ENCODE measurements around the gene SUCLG2. TPM values are rescaled to one million over a fixed set of nuclear protein-coding genes. Genes with fewer than 3 reads are reported as not detected.

The SUCLG2 gene
- total RNA-seq, 2 experiments from 2014 or later = 53.3 to 57.8 TPM

GRCh38 chr3:67384016-67384415, 270.4 kb downstream of the SUCLG2 start:
- Mint-ChIP-seq H3K9me3 (peaks cover 11% of the 10 kb centered on the region), H3K36me3 (peaks cover 24% of the 10 kb centered on the region), H3K27me3 (no peaks in the 10 kb centered on the region), H3K27ac (no peak overlapping the region), H3K4me1 (ENCODE audit: low read depth) (peaks cover 12% of the 10 kb centered on the region), H3K4me3 (no peak overlapping the region)
- ChIA-PET CTCF (interaction anchor here (0.5 to 6.2 kb wide), 9 partner anchors 22 to 1509 kb away, joined by 3 to 72 read pairs (median 5); no protein-coding TSS in a partner anchor), POLR2A (no interaction called here)
- intact Hi-C loops (cut with micrococcal nuclease) = loop anchor here (10.0 kb wide), 1 partner anchor 271 kb away; the partner anchor contains the start of gene SUCLG2
- no peak for DNase-seq

DNA sequence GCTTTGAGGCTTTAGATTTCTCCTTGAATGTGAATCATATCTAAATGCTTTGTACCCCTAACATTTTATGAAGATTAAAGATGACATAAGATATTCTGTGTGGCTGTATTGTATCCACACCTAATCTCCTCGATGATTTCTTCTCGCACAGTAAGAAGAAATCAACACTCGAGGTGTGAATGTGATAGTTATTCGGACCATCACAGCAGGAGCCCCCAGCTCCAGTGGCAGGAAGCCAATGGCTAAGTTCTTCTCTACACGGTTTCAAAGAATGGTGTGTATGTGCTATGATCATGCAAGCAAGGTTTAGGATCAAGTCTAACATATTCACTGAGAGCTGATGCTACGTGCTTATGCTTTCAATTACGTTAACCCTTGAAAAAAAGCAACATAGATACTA, 271.0 kb downstream of the SUCLG2 start:
- H3K4me1 Mint-ChIP-seq (ENCODE audit: low read depth) = peaks cover 7% of the 10 kb centered on the region
- H3K4me3 Mint-ChIP-seq = no peak overlapping the region
- no peaks in the 10 kb centered on the region for H3K27me3 Mint-ChIP-seq
- peaks cover 11% of the 10 kb centered on the region for H3K9me3 Mint-ChIP-seq
- peaks cover 19% of the 10 kb centered on the region for H3K36me3 Mint-ChIP-seq
- POLR2A ChIA-PET = no interaction called here
- H3K27ac Mint-ChIP-seq = no peak overlapping the region
- CTCF ChIA-PET = interaction anchor here (1.1 to 6.2 kb wide), 9 partner anchors 13 to 1493 kb away, joined by 3 to 72 read pairs (median 6); no protein-coding TSS in a partner anchor
- no peak for DNase-seq
- intact Hi-C loops (cut with micrococcal nuclease) = loop anchor here (10.0 kb wide), 1 partner anchor 271 kb away; the partner anchor contains the start of gene SUCLG2

DNA sequence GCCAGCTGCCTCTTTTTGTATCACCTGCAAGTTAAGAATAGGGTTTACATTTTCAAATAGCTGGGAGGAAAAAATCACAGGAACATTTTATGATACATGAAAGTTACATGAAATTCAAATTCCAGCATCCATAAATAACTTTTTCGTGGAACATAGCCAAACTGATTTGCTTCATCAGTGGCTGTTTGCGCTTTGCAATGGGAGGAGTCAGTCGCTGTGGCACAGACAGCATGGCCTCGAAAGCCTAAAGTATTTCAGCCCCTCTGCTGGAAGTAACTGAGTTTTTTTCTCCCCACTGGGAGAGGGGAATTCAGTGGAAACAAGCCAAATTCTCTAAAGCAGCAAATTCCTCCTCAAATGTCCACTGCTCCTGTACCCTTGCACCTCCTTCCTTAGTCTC, 271.9 kb downstream of the SUCLG2 start:
- Mint-ChIP-seq H3K27me3 (no peaks in the 10 kb centered on the region), H3K9me3 (peaks cover 11% of the 10 kb centered on the region), H3K36me3 (peaks cover 16% of the 10 kb centered on the region), H3K4me3 (no peak overlapping the region), H3K27ac (no peak overlapping the region), H3K4me1 (ENCODE audit: low read depth) (peaks cover 9% of the 10 kb centered on the region)
- POLR2A ChIA-PET = no interaction called here
- CTCF ChIA-PET = interaction anchor here (1.1 to 6.2 kb wide), 7 partner anchors 14 to 1494 kb away, joined by 3 to 72 read pairs (median 9); no protein-coding TSS in a partner anchor
- no peak for DNase-seq
- intact Hi-C loops (cut with micrococcal nuclease) = loop anchor here (10.0 kb wide), 1 partner anchor 272 kb away; the partner anchor contains the start of gene SUCLG2

- Mint-ChIP-seq H3K27me3 (no peaks in the 10 kb centered on the region), H3K4me3 (no peak overlapping the region), H3K9me3 (peaks cover 9% of the 10 kb centered on the region), H3K36me3 (peaks cover 19% of the 10 kb centered on the region), H3K4me1 (ENCODE audit: low read depth) (peaks cover 8% of the 10 kb centered on the region), H3K27ac (no peak overlapping the region)
- DNase-seq = no peak
- intact Hi-C loops (cut with micrococcal nuclease) = loop anchor here (1.0 to 10.0 kb wide), 2 partner anchors 273 to 409 kb away; partner anchors contain the start of gene SUCLG2
- POLR2A ChIA-PET = no interaction called here
- CTCF ChIA-PET = interaction anchor here (0.9 to 6.2 kb wide), 11 partner anchors 15 to 1495 kb away, joined by 3 to 72 read pairs (median 5); no protein-coding TSS in a partner anchor
Observed at GRCh38 chr3:67381667-67382272, 272.6 kb downstream of the SUCLG2 start.

- POLR2A ChIA-PET = no interaction called here
- no peak overlapping the region for H3K4me3 Mint-ChIP-seq
- intact Hi-C loops (cut with micrococcal nuclease) = loop anchor here (10.0 kb wide), 1 partner anchor 275 kb away; the partner anchor contains the start of gene SUCLG2
- CTCF ChIA-PET = interaction anchor here (0.9 to 6.2 kb wide), 8 partner anchors 266 to 1496 kb away, joined by 3 to 72 read pairs (median 4); no protein-coding TSS in a partner anchor
- peaks cover 20% of the 10 kb centered on the region for H3K36me3 Mint-ChIP-seq
- DNase-seq = no peak
- H3K27me3 Mint-ChIP-seq = no peaks in the 10 kb centered on the region
- peaks cover 2% of the 10 kb centered on the region for H3K4me1 Mint-ChIP-seq (ENCODE audit: low read depth)
- no peak overlapping the region for H3K27ac Mint-ChIP-seq
- H3K9me3 Mint-ChIP-seq = no peaks in the 10 kb centered on the region
Observed at GRCh38 chr3:67380118-67380517, 274.3 kb downstream of the SUCLG2 start.

- Mint-ChIP-seq H3K36me3 (peaks cover 35% of the 10 kb centered on the region), H3K27ac (no peak overlapping the region), H3K4me3 (no peak overlapping the region), H3K9me3 (no peaks in the 10 kb centered on the region), H3K4me1 (ENCODE audit: low read depth) (peaks cover 2% of the 10 kb centered on the region), H3K27me3 (no peaks in the 10 kb centered on the region)
- ChIA-PET CTCF (no interaction called here), POLR2A (no interaction called here)
- DNase-seq = no peak
- intact Hi-C loops (cut with micrococcal nuclease) = no loop called here
Observed at GRCh38 chr3:67377299-67377698, 277.1 kb downstream of the SUCLG2 start.

- DNase-seq = no peak
- ChIA-PET POLR2A (no interaction called here), CTCF (no interaction called here)
- H3K36me3 Mint-ChIP-seq = peaks cover 41% of the 10 kb centered on the region
- no peaks in the 10 kb centered on the region for H3K27me3 Mint-ChIP-seq
- intact Hi-C loops (cut with micrococcal nuclease) = no loop called here
- H3K4me1 Mint-ChIP-seq (ENCODE audit: low read depth) = peaks cover 2% of the 10 kb centered on the region
- no peaks in the 10 kb centered on the region for H3K9me3 Mint-ChIP-seq
- no peak overlapping the region for H3K4me3 Mint-ChIP-seq
- H3K27ac Mint-ChIP-seq = no peak overlapping the region
Observed at GRCh38 chr3:67376416-67376815, 278.0 kb downstream of the SUCLG2 start.

DNA sequence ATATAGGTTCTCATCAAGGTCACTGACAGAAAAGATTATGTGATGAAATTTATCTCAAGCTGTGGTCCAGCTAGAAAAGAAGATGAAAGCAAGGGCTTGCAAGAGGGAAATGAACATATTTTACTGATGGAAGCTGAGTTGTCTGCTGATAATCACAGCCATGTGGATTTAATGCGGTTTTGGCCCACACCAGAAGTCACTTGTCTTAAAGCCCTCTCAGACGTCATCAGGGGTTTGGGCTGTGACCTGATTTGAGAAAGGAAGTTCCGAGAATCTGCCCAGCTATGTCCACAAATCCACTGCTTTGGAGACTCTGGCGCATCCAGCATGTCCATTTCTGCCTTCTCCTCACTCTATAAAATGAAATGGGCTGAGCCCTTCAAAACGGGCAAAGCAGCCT, 278.4 kb downstream of the SUCLG2 start:
- Mint-ChIP-seq H3K9me3 (peaks cover under 1% of the 10 kb centered on the region), H3K27ac (no peak overlapping the region), H3K36me3 (peaks cover 43% of the 10 kb centered on the region), H3K4me3 (no peak overlapping the region), H3K27me3 (no peaks in the 10 kb centered on the region), H3K4me1 (ENCODE audit: low read depth) (peaks cover 2% of the 10 kb centered on the region)
- ChIA-PET POLR2A (no interaction called here), CTCF (no interaction called here)
- DNase-seq = no peak
- intact Hi-C loops (cut with micrococcal nuclease) = no loop called here

DNA sequence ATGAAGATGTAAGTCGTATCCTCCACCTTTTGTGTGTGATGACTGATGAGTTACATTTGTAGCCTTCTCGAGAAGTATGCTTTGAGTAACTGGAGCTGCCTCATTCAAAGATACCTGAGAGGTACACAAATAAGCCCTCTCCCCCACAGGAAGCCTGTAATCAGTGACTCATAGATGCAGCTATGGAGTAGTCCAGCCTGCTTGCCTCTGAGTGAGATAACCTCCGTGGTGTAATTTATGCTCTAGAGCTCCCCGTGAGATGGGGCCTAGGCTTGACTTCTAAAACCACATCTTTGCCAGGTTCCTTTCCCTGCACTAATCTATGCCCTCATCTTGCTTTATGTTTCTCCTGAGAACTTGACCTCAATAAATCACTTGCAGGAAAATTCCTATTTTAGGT, 291.7 kb downstream of the SUCLG2 start:
- intact Hi-C loops (cut with micrococcal nuclease) = loop anchor here (1.0 to 5.0 kb wide), 5 partner anchors 13 to 885 kb away; no protein-coding TSS in a partner anchor
- Mint-ChIP-seq H3K36me3 (no peaks in the 10 kb centered on the region), H3K9me3 (no peaks in the 10 kb centered on the region), H3K4me1 (ENCODE audit: low read depth) (peaks cover 33% of the 10 kb centered on the region), H3K27me3 (no peaks in the 10 kb centered on the region), H3K27ac (no peak overlapping the region), H3K4me3 (no peak overlapping the region)
- POLR2A ChIA-PET = no interaction called here
- CTCF ChIA-PET = interaction anchor here (0.6 to 1.8 kb wide), 5 partner anchors 14 to 390 kb away, joined by 3 to 7 read pairs (median 4); no protein-coding TSS in a partner anchor
- DNase-seq = peak; percentile 54

- intact Hi-C loops (cut with micrococcal nuclease) = loop anchor here (1.0 to 5.0 kb wide), 5 partner anchors 12 to 886 kb away; no protein-coding TSS in a partner anchor
- ChIA-PET POLR2A (no interaction called here), CTCF (interaction anchor here (0.9 to 1.8 kb wide), 4 partner anchors 13 to 389 kb away, joined by 3 to 7 read pairs (median 4); no protein-coding TSS in a partner anchor)
- Mint-ChIP-seq H3K9me3 (no peaks in the 10 kb centered on the region), H3K4me1 (ENCODE audit: low read depth) (peaks cover 33% of the 10 kb centered on the region), H3K4me3 (no peak overlapping the region), H3K27ac (no peak overlapping the region), H3K27me3 (no peaks in the 10 kb centered on the region), H3K36me3 (no peaks in the 10 kb centered on the region)
- DNase-seq = no peak
Observed at GRCh38 chr3:67361770-67362169, 292.6 kb downstream of the SUCLG2 start.

GRCh38 chr3:67361323-67361722, 293.1 kb downstream of the SUCLG2 start:
- peaks cover 33% of the 10 kb centered on the region for H3K4me1 Mint-ChIP-seq (ENCODE audit: low read depth)
- no peaks in the 10 kb centered on the region for H3K9me3 Mint-ChIP-seq
- no peaks in the 10 kb centered on the region for H3K36me3 Mint-ChIP-seq
- DNase-seq = no peak
- ChIA-PET POLR2A (no interaction called here), CTCF (no interaction called here)
- intact Hi-C loops (cut with micrococcal nuclease) = loop anchor here (5.0 kb wide), 4 partner anchors 34 to 886 kb away; no protein-coding TSS in a partner anchor
- H3K27me3 Mint-ChIP-seq = no peaks in the 10 kb centered on the region
- no peak overlapping the region for H3K4me3 Mint-ChIP-seq
- H3K27ac Mint-ChIP-seq = no peak overlapping the region

- Mint-ChIP-seq H3K27me3 (peaks cover 1% of the 10 kb centered on the region), H3K4me1 (ENCODE audit: low read depth) (peaks cover 23% of the 10 kb centered on the region), H3K27ac (no peak overlapping the region), H3K9me3 (no peaks in the 10 kb centered on the region), H3K36me3 (no peaks in the 10 kb centered on the region), H3K4me3 (no peak overlapping the region)
- no peak for DNase-seq
- intact Hi-C loops (cut with micrococcal nuclease) = no loop called here
- POLR2A ChIA-PET = no interaction called here
- CTCF ChIA-PET = interaction anchor here (1.0 to 2.5 kb wide), 4 partner anchors 244 to 386 kb away, joined by 4 to 11 read pairs (median 6); partner anchors contain the start of gene KBTBD8
Observed at GRCh38 chr3:67357610-67358458, 296.6 kb downstream of the SUCLG2 start.

Data from activated CD4-positive, alpha-beta memory T cell treated with anti-CD3 and anti-CD28 coated beads for 36 hours (primary cell).